ENCODE measurements around the gene PSPH. TPM values are rescaled to one million over a fixed set of nuclear protein-coding genes. Genes with fewer than 3 reads are reported as not detected.

PSPH gene
- total and polyA plus RNA-seq, 2 donors (not counting 3 experiments of a cell fraction or from before 2014, with no cell fraction given) = 11.8 to 24.2 TPM

DNA sequence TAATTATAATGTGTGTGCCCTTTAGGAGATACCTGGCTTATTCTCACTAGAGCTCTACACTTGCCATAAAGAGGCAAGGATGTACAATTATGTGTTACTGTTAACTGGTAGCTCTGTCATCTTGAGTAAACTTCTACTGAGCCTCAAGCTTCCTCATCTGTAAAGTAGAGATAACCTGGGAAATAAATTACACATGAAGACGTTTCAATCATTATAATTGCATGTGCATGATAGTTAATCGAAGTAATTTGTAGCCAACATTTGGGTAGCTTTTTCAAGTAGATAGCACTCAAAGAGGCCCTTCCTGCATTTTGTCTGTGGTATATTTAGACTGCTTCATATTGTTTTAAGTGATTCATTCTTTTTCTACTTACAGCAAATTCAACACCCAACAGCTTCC is 2.7 kb upstream of the PSPH start:
- ChIA-PET CTCF (interaction anchor here (1.0 to 1.1 kb wide), 2 partner anchors 8 to 21 kb away, joined by 3 to 4 read pairs; no protein-coding TSS in a partner anchor), POLR2A (no interaction called here)
- DNase-seq (ENCODE audit: low read depth, low spot score) (no peak), FAIRE-seq (no peak)
- Histone ChIP-seq H3K4me1 (ENCODE audit: control insufficient read depth, extremely low read depth, insufficient read depth, low read length) (peaks cover 31% of the 10 kb centered on the region), H3K4me3 (replicated peaks in 1 of 3; ENCODE audit: insufficient read depth in 1 of 3, low read depth in 1 of 3, low read length in 3 of 3) (peak overlapping the region in 1 of 3 experiments; percentile 13), H3K27ac (ENCODE audit: insufficient read depth, low read depth, low read length) (no peak overlapping the region), H3K9me1 (replicated peaks; ENCODE audit: control insufficient read depth, extremely low read depth, insufficient read depth, low read length) (no peaks in the 10 kb centered on the region), H3K9me3 (replicated peaks; ENCODE audit: control insufficient read depth, insufficient read depth, low read length) (no peaks in the 10 kb centered on the region), H4K20me1 (replicated peaks; ENCODE audit: control insufficient read depth, extremely low read depth, insufficient read depth, low read length) (no peaks in the 10 kb centered on the region), H3K36me3 (ENCODE audit: control insufficient read depth in 2 of 2, extremely low read depth in 1 of 2, insufficient read depth in 2 of 2, low read length in 2 of 2) (peaks cover 10 to 22% of the 10 kb centered on the region in 2 experiments), H3K4me2 (ENCODE audit: insufficient read depth, low read length) (peak overlapping the region; percentile 100), H3K27me3 (ENCODE audit: control insufficient read depth in 2 of 2, insufficient read depth in 2 of 2, low read length in 2 of 2) (no peaks in the 10 kb centered on the region), H2AFZ (ENCODE audit: low read depth, low read length) (no peak overlapping the region), H3K79me2 (ENCODE audit: control insufficient read depth, insufficient read depth, low read length) (peaks cover 65% of the 10 kb centered on the region), H3K9ac (replicated peaks; ENCODE audit: extremely low read depth, insufficient read depth, low read length) (no peak overlapping the region)
- dilution Hi-C loops (cut with MboI; ENCODE audit: extremely low pct_ligation_motif_present, low sequenced_read_pairs) (no loop called here), intact Hi-C loops (cut with micrococcal nuclease) (loop anchor here (5.0 kb wide), 1 partner anchor 687 kb away; the partner anchor contains the start of gene LANCL2)
- TF ChIP-seq, protein P1, sequence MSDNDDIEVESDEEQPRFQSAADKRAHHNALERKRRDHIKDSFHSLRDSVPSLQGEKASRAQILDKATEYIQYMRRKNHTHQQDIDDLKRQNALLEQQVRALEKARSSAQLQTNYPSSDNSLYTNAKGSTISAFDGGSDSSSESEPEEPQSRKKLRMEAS (IDR thresholded peaks at IDR 0.05; ENCODE audit: insufficient read depth, insufficient read length) = no peak
- TF ChIP-seq MYC (IDR thresholded peaks at IDR 0.05; ENCODE audit: low read depth, low read length) (no peak), JUN (IDR thresholded peaks at IDR 0.05; ENCODE audit: borderline replicate concordance, insufficient read depth, insufficient read length, low read depth) (no peak), FOS (IDR thresholded peaks at IDR 0.05; ENCODE audit: borderline replicate concordance, insufficient read depth, low read length) (no peak)
- TF ChIP-seq, protein P2, sequence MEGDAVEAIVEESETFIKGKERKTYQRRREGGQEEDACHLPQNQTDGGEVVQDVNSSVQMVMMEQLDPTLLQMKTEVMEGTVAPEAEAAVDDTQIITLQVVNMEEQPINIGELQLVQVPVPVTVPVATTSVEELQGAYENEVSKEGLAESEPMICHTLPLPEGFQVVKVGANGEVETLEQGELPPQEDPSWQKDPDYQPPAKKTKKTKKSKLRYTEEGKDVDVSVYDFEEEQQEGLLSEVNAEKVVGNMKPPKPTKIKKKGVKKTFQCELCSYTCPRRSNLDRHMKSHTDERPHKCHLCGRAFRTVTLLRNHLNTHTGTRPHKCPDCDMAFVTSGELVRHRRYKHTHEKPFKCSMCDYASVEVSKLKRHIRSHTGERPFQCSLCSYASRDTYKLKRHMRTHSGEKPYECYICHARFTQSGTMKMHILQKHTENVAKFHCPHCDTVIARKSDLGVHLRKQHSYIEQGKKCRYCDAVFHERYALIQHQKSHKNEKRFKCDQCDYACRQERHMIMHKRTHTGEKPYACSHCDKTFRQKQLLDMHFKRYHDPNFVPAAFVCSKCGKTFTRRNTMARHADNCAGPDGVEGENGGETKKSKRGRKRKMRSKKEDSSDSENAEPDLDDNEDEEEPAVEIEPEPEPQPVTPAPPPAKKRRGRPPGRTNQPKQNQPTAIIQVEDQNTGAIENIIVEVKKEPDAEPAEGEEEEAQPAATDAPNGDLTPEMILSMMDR (IDR thresholded peaks at IDR 0.05; ENCODE audit: extremely low read depth in 1 of 2, insufficient read depth in 1 of 2, low read depth in 1 of 2, low read length in 2 of 2) = no peak
- BruUV-seq (replicated peaks) = no TSS peak

Data from endothelial cell of umbilical vein (primary cell).